DMS79 (cell line): ENCODE measurements around the gene PROKR1.
"Not testable (repeated sequence)": the region's sequence is repeated elsewhere in the genome, so short reads cannot be mapped to it uniquely, and the experiment has no call there.

Source experiments
- DNase-seq: peaks from one replicate; lab custom pipeline; 2025; lab: John Stamatoyannopoulos, UW

Gene PROKR1

DNA sequence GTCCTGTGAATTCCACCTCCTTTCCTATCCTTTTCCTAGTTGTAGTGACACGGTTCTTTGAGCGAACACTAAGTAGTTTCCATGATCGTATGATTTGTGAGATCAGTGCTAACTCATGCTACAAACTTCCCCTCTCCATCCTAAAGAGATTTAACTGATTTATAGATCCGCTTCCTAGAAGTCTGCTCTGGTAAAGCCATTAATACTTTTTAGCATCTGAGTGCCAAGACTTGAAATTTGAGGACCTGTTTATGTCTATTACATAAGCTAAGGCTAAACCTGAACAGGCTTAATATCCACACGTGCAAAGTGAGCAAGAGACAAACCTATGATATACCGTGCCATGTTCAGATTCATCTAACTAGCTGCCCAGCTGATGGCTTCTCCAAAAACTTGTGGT lies 14.9 kb downstream of the PROKR1 start:
- DNase-seq = no peak

DNA sequence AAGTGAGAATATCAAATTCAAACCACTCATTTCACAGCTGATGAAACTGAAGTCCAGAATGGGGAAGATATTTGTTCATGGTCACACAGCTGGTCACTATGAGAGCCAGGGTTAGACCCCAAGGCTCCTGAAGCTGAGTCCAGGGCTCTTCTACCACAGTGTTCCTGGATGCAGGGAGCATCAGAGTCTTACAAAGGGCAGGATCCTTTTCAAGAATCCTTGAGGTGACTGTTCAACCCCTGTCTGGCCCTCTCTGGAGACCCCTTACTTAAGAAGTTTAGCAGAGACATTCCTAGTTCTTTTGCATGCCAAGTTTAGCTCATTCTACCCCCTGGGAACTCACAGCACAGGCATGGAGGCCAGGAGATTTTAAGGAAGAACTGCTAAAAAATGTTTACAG lies 15.7 kb downstream of the PROKR1 start:
- DNase-seq = no peak

DNA sequence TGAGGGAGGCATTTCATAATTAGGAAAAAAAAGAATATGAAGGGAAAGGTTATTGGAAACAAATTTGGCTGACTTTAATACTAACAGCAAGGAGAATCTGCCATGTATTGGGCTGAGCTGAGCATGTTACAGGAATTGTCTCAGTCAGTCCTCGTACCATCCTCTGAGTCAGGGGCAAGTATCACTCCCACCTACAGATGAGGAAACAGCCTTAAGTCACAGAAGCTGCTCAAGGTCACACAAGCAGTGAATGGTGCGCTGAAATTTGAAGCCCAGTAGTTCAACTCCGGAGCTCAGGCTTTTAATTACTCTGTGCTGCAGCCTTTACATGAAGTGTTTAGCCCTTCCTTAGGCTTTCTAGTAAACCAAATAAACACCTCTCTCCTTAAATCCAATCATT lies 17.3 kb downstream of the PROKR1 start:
- DNase-seq = no peak

DNA sequence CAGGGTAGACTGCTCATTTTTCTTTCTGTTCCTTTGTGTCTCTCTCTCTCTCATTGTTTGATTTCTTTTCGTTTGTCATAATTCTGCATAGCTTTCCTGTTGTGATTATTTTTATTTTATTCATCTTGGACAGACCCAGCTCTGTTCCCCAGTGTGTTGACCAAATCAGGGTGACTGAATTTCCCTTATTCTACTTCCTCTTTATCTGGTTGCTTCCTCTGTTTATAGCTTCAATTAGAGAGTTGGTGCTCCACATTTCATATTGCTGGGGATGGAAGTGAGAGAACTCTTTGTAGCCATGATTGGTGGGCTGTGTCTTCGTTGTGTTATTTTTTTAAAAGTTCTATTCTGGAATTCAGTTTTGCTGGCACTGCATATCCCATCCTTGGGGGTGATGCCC lies 19.1 kb downstream of the PROKR1 start:
- DNase-seq = no peak

DNA sequence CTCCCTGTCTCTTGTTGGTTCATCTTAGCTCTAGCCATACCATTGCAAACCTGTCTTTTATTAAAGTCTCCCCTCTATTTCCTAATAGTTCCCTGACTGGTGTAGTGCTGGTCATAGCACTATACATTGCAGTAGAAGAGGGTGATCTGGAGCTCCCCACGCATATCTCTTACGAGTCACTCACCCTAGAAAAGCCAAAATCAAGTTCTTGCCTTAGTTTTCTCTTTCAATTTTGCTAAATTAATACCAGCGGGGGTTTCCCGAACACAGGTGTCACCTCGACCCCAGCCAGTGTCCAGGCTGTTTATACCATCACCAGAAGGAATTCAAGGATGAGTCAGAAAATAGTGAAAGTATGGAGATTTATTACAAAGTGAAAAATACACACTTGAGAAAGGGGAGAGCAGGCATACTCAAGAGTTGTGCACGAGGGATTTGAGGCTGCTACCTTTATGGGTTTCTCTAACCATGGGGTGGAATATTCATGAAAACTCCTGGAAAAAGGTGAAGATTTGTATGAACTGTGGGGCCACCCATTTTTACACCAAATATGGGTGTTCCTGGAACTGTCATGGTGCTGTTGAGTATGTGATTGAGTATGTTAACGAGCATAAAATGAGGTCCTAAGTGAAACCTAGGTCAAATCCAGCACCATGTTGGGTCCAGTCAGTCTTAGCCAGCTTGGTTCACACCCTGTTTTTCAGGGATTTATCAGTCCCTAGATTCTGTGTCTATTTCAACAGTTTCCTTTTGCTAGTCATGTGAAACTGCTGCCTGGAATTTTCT lies 20.2 kb downstream of the PROKR1 start:
- no peak for DNase-seq

DNA sequence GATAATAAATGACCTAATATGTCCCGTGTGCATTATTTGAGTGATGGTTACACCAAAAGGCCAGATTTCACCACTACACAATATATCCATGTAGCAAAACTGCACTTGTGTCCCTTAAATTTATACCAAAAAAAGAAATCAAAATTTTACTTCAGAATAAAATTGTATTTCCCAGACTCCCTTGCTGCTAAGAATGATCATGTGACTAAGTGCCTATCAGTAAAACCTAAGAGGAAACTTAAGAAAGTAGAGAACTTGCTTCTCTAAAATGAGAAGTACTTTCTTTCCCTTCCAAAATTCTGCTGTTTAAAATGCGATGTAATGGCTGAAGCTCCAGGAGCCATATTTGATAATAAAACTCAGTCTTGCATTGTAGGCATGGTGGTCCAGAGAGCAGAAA lies 24.0 kb downstream of the PROKR1 start:
- no peak for DNase-seq

DNA sequence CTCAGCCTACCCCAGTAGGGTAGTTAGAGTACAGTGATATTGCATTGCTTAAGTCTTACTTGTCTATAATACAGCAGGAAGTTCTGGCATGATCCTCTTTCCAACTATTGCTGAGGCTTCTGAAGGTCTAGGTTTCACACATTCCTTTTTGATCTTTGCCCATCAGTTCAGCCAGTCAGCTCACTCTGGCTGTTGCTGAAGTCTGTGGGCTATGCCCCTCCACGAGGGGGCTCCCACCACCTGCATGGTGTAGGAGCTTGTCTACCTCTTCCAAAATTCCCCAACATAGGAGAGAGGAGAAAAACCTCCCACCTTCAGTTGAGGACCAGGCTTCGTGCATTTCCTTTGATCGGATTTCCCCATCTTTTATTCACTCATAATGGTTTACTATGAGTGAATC lies 26.3 kb downstream of the PROKR1 start:
- DNase-seq = no peak

DNA sequence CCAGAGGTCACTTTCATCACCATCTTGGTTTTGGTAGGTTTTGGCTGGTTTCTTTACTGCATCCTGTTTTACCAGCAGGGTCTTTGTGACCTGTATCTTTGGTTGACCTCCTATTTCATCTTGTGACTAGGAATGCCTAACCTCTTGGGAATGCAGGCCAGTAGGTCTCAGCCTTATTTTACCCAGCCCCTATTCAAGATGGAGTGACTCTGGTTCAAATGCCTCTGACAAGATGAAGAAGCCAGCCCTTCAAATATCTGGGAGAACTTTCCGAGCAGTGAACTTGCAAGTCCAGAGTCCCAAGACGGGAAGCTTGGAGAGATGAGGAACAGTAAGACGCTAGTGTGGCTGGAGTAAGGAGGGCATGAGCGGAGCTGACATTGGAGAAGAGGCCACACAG lies 28.6 kb downstream of the PROKR1 start:
- DNase-seq = no peak

DNA sequence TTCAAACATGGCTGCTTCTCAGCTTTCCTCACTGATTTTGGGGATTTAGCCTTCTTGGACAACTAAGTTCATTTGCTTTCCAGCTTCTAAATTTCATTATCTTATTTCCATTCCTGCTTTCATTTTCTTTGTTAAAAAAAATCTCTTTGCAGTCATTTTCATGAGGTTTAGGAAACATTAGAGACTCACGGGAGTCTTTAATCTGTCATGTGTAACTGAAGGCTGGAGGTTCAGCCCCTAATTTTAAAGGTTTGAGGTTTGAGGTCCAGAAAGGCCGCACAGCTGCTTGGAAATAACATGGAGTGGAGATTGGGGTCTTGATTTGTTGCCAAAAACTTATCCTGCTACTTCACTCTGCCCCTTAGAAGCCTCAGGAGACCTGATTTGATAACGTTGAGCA lies 30.3 kb downstream of the PROKR1 start:
- DNase-seq = no peak

DNA sequence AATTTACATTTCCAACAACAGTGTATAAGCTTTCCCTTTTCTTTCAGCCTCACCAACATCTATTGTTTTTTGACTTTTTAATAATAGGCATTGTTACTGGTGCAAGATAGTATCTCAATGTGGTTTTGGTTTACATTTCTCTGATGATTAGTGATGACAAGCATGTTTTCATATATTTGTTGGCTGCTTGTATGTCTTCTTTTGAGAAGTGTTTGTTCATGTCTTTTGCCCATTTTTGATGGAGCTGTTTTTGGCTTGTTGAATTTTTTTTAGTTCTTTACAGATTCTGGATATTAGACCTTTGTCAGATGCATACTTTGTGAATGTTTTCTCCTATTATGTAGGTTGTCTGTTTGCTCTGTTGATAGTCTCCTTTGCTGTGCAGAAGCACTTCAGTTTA lies 32.1 kb downstream of the PROKR1 start:
- no peak for DNase-seq

DNA sequence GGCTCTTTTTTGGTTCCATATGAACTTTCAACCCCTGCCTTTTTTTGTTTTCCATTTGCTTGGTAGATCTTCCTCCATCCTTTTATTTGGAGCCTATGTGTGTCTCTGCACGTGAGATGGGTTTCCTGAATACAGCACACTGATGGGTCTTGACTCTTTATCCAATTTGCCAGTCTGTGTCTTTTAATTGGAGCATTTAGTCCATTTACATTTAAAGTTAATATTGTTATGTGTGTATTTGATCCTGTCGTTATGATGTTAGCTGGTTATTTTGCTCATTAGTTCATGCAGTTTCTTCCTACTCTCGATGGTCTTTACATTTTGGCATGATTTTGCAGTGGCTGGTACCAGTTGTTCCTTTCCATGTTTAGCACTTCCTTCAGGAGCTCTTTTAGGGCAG lies 34.5 kb downstream of the PROKR1 start:
- not testable (repeated sequence) for DNase-seq

DNA sequence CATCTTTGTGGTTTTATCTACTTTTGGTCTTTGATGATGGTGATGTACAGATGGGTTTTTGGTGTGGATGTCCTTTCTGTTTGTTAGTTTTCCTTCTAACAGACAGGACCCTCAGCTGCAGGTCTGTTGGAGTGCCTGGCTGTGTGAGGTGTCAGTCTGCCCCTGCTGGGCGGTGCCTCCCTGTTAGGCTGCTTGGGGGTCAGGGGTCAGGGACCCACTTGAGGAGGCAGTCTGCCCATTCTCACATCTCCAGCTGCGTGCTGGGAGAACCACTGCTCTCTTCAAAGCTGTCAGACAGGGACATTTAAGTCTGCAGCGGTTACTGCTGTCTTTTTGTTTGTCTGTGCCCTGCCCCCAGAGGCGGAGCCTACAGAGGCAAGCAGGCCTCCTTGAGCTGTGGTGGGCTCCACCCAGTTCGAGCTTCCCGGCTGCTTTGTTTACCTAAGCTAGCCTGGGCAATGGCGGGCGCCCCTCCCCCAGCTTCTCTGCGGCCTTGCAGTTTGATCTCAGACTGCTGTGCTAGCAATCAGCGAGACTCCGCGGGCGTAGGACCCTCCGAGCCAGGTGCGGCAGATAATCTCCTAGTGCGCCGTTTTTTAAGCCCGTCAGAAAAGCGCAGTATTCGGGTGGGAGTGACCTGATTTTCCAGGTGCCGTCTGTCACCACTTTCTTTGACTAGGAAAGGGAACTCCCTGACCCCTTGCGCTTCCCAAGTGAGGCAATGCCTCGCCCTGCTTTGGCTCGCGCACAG lies 36.0 kb downstream of the PROKR1 start:
- DNase-seq = not testable (repeated sequence)

DNA sequence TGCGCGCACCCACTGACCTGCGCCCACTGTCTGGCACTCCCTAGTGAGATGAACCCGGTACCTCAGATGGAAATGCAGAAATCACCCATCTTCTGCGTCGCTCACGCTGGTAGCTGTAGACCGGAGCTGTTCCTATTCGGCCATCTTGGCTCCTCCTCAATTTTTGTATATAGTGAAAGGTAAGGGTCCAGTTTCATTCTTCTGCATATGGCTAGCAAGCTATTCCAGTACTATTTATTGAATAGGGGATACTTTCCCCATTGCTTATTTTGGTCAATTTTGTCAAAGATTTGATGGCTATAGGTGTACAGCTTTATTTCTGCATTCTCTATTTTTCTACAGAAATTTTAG lies 36.5 kb downstream of the PROKR1 start:
- not testable (repeated sequence) for DNase-seq

DNA sequence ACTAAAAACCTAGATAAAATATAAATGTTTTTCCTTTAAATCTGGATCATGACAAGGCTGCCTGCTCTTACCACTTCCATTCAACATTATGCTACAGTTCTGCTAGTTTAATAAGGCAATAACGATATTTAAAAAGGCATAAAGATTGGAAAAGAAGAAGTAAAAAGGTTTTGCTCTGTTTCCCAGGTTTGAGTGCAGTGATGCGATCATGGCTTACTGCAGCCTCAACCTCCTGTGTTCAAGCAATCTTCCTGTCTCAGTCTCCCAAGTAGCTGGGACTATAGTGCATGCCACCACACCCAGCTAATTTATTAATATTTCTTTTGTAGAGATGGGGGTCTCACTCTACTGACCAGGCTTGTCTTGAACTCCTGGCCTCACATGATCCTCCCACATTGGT lies 40.8 kb downstream of the PROKR1 start:
- DNase-seq = no peak

DNA sequence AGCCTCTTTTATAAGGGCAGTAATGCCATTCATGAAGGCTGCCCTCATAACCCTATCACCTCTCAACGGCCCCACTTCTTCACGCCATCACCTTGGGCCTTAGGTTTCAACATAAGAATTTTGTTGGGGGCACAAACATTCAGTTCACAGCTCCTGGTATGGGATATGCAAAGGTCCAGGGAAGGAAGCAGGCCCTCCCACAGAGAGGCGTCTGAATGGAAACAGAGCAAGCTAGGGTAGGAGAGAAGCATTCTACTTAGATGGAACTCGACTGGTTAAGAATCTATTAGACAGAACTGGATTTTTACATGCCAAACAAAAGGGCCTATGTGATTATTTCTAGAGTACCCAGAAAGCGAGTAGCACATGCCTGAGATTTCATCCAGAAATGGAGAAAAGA lies 42.8 kb downstream of the PROKR1 start:
- no peak for DNase-seq

DNA sequence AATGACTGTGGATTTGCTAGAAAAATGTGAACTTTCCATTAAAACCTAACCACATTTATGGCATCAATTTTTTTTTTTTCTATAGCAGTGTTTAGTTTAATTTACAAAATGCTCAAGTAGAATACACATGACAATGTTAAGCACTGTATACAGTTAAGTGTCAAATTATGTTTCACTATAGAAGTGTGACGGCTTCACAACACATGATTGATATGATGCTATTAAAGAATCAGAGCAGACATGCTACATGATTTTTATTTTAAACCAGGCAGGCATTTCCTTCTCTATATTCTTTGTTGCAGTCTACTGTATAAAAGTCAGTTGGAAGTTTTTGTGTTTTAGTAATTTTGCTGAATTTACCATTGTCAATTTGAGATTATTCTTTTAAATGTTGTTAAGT lies 43.6 kb downstream of the PROKR1 start:
- no peak for DNase-seq

DNA sequence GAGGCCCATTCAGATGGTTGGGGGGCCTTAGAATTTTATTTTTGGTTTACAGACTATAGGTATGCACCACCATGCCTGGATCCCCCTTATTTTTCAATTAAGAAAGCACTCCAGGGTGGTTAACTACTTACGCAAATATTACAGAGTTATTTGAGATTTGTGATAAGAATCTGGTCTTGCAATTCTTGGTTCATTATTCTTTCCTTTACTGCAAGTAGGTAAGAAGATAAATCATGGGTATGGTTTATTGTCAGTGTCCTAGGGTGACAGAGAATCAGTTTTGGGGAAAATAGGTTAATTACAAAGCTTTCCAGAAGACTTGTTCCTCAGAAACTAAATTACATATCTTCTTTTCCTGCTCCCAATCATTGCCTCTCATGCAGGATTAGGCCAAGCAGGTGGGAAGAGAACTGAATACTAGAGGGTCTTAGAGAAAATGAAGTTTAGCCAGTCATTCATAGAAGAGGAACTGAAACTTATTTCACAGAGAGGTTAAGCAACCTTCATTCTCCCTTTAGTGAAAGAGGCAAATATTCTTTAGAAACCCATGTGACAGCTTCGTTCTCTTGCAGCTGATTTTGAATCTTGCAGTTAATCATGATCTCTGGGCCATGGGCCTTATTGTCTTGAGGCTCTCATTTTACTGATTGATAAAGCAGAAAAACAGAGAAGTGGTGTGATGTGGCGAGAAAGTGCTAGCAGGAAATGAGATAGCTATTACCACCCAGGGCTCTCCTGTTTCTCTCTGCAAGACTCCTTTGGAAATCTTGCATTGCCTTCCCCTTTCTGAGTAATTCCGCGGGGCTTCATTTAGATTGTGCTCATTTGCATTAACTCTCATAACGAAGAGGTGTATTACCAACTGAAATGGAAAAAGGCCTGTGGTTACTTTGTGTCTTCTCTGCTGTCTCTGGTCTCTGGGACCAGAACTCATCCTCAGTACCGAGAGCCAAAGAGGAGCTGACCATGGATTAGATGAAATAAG lies 46.5 kb downstream of the PROKR1 start:
- DNase-seq = no peak

DNA sequence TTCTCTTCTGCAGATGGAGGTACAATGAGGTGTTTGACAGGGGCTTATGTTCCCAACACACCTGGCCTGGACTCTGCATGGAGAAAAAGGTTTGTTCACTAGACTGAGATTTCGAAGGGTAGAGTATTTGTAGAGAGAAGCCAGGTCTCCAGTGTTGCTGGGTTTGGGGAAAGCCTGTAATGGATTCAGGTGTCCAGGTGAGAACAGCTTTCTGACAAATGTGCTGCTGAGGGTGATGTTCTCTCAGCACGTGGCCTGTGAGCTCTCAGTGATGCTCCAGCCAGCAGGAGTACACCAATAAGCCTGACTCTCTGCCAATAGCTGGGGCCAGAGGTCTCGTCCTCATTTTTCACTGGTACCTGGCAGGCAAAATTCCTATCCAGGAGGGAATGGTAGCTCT lies 47.5 kb downstream of the PROKR1 start:
- DNase-seq = no peak

DNA sequence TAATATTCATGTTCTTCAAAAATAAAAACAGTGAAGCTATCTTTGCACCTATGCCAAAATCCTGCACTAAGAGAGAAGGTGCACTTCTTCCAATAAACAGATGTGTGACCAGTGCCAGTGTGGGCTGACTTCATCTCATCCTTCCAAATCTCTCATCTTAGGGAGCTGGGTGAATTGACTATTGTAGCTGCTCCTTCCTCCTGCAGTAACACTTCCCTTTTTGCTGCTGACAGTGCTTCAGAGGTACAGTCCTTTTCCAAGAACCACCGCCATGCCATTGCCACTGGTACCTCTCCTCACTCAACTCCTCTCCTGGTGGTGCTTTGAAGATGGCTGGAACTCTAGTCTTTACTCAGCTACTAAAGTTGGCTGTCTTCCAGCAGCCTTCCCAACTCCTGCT lies 49.1 kb downstream of the PROKR1 start:
- DNase-seq = no peak

DNA sequence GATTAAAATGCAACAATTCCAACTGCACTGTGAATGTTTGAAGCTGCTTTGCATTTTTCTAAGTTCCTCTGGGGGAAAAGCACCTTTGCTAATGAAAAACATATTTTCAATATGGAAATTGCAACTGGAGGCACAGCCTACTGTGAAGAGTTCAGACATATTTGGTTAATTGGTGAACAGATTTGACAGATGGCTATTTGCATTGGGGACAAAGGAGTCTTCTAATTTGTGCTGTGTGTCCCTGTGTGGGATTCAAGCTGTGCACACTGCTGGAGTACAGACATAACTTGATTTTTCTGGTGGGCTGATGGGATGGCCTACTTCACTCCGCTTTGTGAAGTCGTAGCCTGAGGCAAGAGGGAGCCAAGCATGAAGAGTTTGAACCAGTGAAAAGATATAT lies 50.6 kb downstream of the PROKR1 start:
- no peak for DNase-seq

DNA sequence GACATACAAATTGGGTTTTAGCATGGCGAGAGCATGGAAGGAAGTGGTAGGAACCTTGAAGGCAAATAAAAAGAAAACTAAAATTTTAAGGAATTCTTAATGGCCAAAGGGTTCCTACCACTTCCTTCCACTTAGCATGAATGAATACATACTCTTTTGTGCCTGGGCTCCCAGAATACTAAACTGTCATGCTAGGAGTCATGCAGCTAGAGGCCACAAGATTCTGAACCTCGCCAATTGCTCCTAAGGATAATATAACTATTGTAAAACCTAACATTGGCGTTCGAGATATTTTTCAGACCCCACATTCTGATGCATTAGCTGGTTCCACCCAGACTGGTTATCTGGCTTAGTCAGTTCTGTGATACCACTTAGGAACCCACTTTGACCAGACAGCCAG lies 52.6 kb downstream of the PROKR1 start:
- DNase-seq = no peak

DNA sequence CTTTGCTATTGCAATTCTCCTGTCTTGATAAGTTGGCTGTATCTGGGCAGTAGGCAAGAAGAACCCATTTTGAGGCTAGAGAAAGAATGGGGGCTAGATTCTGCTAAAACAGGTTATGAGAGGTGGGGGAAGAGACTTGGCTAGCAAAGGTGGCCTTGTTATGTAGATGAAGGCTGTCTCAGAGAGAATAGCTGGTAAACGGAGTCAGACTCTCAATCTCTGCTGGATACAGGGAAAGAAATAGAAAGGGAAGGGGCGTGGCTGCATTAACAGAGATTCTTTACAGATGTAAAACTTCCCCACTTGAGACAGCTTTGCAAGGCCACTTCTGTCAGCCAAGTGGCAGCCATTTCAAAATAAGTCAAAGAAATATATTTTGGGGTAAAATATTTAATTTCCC lies 53.2 kb downstream of the PROKR1 start:
- no peak for DNase-seq
